GM18508 (cell line): ENCODE measurements around the gene CRIP3.

Experiments
- ATAC-seq: cut with Tn5 transposase; IDR thresholded peaks from one replicate; pipeline ENCODE4 v1.9.1; 2021; ENCODE audit warnings: moderate number of reproducible peaks; ENCODE audit not compliant: insufficient read depth, unreplicated experiment

The CRIP3 gene

GRCh38 chr6:43274916-43275597, 33.6 kb downstream of the CRIP3 start:
- ATAC-seq: no peak

GRCh38 chr6:43274127-43274915, 34.3 kb downstream of the CRIP3 start:
- no peak for ATAC-seq

GRCh38 chr6:43273707-43274106, 34.9 kb downstream of the CRIP3 start:
- ATAC-seq: no peak

- ATAC-seq: no peak
These were observed 36.7 kb downstream of the CRIP3 start for GRCh38 chr6:43271944-43272343.

GRCh38 chr6:43271103-43271815, 37.4 kb downstream of the CRIP3 start:
- ATAC-seq: no peak

- no peak for ATAC-seq
These were observed 39.2 kb downstream of the CRIP3 start for GRCh38 chr6:43269273-43270007.

- ATAC-seq: no peak
These were observed 39.8 kb downstream of the CRIP3 start for GRCh38 chr6:43268782-43269272.

GRCh38 chr6:43268355-43268700, 40.3 kb downstream of the CRIP3 start:
- ATAC-seq: no peak

- no peak for ATAC-seq
These were observed 40.8 kb downstream of the CRIP3 start for GRCh38 chr6:43267619-43268354.

- no peak for ATAC-seq
These were observed 43.1 kb downstream of the CRIP3 start for GRCh38 chr6:43265564-43265963.

- ATAC-seq: no peak
These were observed 44.0 kb downstream of the CRIP3 start for GRCh38 chr6:43264599-43265145.

- ATAC-seq: no peak
These were observed 45.1 kb downstream of the CRIP3 start for GRCh38 chr6:43263314-43264178.

- ATAC-seq: no peak
These were observed 45.8 kb downstream of the CRIP3 start for GRCh38 chr6:43262780-43263313.

GRCh38 chr6:43262000-43262779, 46.4 kb downstream of the CRIP3 start:
- ATAC-seq: no peak

- ATAC-seq: no peak
These were observed 47.4 kb downstream of the CRIP3 start for GRCh38 chr6:43261198-43261597.

GRCh38 chr6:43260791-43261190, 47.8 kb downstream of the CRIP3 start:
- ATAC-seq: no peak

- ATAC-seq: no peak
These were observed 49.6 kb downstream of the CRIP3 start for GRCh38 chr6:43258807-43259686.
